ENCODE measurements around the gene CINP.

The CINP gene

GRCh38 chr14:102362545-102363181, at the start of gene CINP, which contains the start of gene TECPR2:
Gene CINP (minus strand): TSS chr14:102362890. CDS start chr14:102362851, 39 bp downstream.
Gene TECPR2 (plus strand): TSS chr14:102362941. CDS start chr14:102376722, 13,781 bp downstream.
- DNase-seq: peak; percentile 95 to 97

GRCh38 chr14:102408724-102409123, 46.0 kb upstream of the CINP start:
- DNase-seq: no peak

GRCh38 chr14:102407258-102407657, 44.6 kb upstream of the CINP start:
- DNase-seq: no peak

GRCh38 chr14:102403028-102403427, 40.3 kb upstream of the CINP start:
- DNase-seq: no peak

GRCh38 chr14:102396521-102396920, 33.8 kb upstream of the CINP start:
- no peak for DNase-seq

GRCh38 chr14:102394717-102395375, 32.2 kb upstream of the CINP start:
- no peak for DNase-seq

- DNase-seq: no peak
Measured at GRCh38 chr14:102392506-102392905, 29.8 kb upstream of the CINP start.

GRCh38 chr14:102390064-102390855, 27.6 kb upstream of the CINP start:
- DNase-seq: no peak

- DNase-seq: no peak
Measured at GRCh38 chr14:102389246-102389645, 26.6 kb upstream of the CINP start.

- DNase-seq: no peak
Measured at GRCh38 chr14:102387086-102387485, 24.4 kb upstream of the CINP start.

GRCh38 chr14:102378830-102379229, 16.1 kb upstream of the CINP start:
- no peak for DNase-seq

GRCh38 chr14:102377696-102378095, 15.0 kb upstream of the CINP start:
- DNase-seq: no peak

GRCh38 chr14:102375119-102375518, 12.4 kb upstream of the CINP start:
- DNase-seq: no peak

- no peak for DNase-seq
Measured at GRCh38 chr14:102374264-102374663, 11.6 kb upstream of the CINP start.

- DNase-seq: no peak
Measured at GRCh38 chr14:102373110-102373509, 10.4 kb upstream of the CINP start.

GRCh38 chr14:102371361-102371760, 8.7 kb upstream of the CINP start:
- DNase-seq: no peak

- no peak for DNase-seq
Measured at GRCh38 chr14:102370305-102370809, 7.7 kb upstream of the CINP start.

GRCh38 chr14:102363182-102363943, 673 bp upstream of the CINP start:
- DNase-seq: peak; percentile 11 to 19

GRCh38 chr14:102362084-102362483, 606 bp downstream of the CINP start:
- peak; percentile 34 to 35 for DNase-seq

- no peak for DNase-seq
Measured at GRCh38 chr14:102360388-102360787, 2.3 kb downstream of the CINP start.

GRCh38 chr14:102359341-102359740, 3.3 kb downstream of the CINP start:
- no peak for DNase-seq

- DNase-seq: no peak
Measured at GRCh38 chr14:102356280-102356679, 6.4 kb downstream of the CINP start.

GRCh38 chr14:102353126-102353619, 9.5 kb downstream of the CINP start:
- no peak for DNase-seq
